DOHH2 (cell line): ENCODE results near the gene CSF1.

Source experiments
- H3F3A ChIP-seq: fragments of 200-600 bp; sonication (generic), shearing (Covaris generic); 2 replicates; pipeline ENCODE4 v1.6.0; 2016; ENCODE audit warnings: antibody characterized with exemption, mild to moderate bottlenecking; ENCODE audit not compliant: control insufficient read depth, insufficient read depth
- H3K27ac ChIP-seq: fragments of 200-600 bp; sonication (generic); 2 replicates; pipeline ENCODE4 v1.5.1; 2014; ENCODE audit warnings: low read depth, mild to moderate bottlenecking, low read length, moderate library complexity
- H3K27me3 ChIP-seq: fragments of 200-600 bp; sonication (generic); 2 replicates; pipeline ENCODE4 v1.6.1; 2014; ENCODE audit warnings: mild to moderate bottlenecking, low read length, mixed read lengths; ENCODE audit not compliant: control insufficient read depth
- H3K36me3 ChIP-seq: fragments of 200-600 bp; sonication (generic); 2 replicates; pipeline ENCODE4 v1.6.1; 2014; ENCODE audit warnings: mild to moderate bottlenecking, low read length, moderate library complexity, mixed read lengths; ENCODE audit not compliant: control insufficient read depth
- H3K4me1 ChIP-seq: fragments of 200-600 bp; sonication (generic); 2 replicates; pipeline ENCODE4 v1.6.1; 2014; ENCODE audit warnings: mild to moderate bottlenecking, low read length, mixed read lengths; ENCODE audit not compliant: control insufficient read depth
- H3K4me2 ChIP-seq: fragments of 200-600 bp; sonication (generic); 2 replicates; pipeline ENCODE4 v1.6.0; 2014; ENCODE audit warnings: mild to moderate bottlenecking, low read length, moderate library complexity
- H3K4me3 ChIP-seq: fragments of 200-600 bp; sonication (generic); 2 replicates; pipeline ENCODE4 v1.5.1; 2014; ENCODE audit warnings: mild to moderate bottlenecking, low read length, mixed read lengths
- H3K79me2 ChIP-seq: fragments of 200-600 bp; sonication (generic); 2 replicates; pipeline ENCODE4 v1.6.1; 2014; ENCODE audit warnings: mild to moderate bottlenecking, low read length, mixed read lengths; ENCODE audit not compliant: control insufficient read depth
- H3K9me2 ChIP-seq: fragments of 200-600 bp; sonication (generic); replicated peaks from 2 replicates; pipeline ENCODE4 v1.6.1; 2014; ENCODE audit warnings: mild to moderate bottlenecking, low read length, mixed read lengths; ENCODE audit not compliant: control insufficient read depth
- H3K9me3 ChIP-seq: fragments of 200-600 bp; sonication (generic); 2 replicates; pipeline ENCODE4 v1.6.1; 2014; ENCODE audit warnings: antibody characterized with exemption, low read length, mixed read lengths; ENCODE audit not compliant: control insufficient read depth, insufficient read depth
- H4K20me1 ChIP-seq: fragments of 200-600 bp; sonication (generic); 2 replicates; pipeline ENCODE4 v1.6.0; 2014; ENCODE audit warnings: low read depth, mild to moderate bottlenecking, antibody characterized with exemption, low read length, moderate library complexity; ENCODE audit not compliant: control insufficient read depth, insufficient read depth
- EZH2phosphoT487 ChIP-seq: fragments of 200-600 bp; sonication (generic); IDR thresholded peaks from 2 replicates; pipeline ENCODE4 v1.6.1; 2017; ENCODE audit warnings: borderline replicate concordance, mild to moderate bottlenecking, antibody characterized with exemption, low read length, moderate library complexity, mixed read lengths
- TF ChIP-seq, protein P1 (sequence below): fragments of 200-600 bp; sonication (generic); IDR thresholded peaks from one replicate; pipeline ENCODE4 v1.5.1; 2014; ENCODE audit warnings: antibody characterized with exemption, mild to moderate bottlenecking, low read depth, low read length; ENCODE audit not compliant: poor library complexity, severe bottlenecking

The CSF1 gene

DNA sequence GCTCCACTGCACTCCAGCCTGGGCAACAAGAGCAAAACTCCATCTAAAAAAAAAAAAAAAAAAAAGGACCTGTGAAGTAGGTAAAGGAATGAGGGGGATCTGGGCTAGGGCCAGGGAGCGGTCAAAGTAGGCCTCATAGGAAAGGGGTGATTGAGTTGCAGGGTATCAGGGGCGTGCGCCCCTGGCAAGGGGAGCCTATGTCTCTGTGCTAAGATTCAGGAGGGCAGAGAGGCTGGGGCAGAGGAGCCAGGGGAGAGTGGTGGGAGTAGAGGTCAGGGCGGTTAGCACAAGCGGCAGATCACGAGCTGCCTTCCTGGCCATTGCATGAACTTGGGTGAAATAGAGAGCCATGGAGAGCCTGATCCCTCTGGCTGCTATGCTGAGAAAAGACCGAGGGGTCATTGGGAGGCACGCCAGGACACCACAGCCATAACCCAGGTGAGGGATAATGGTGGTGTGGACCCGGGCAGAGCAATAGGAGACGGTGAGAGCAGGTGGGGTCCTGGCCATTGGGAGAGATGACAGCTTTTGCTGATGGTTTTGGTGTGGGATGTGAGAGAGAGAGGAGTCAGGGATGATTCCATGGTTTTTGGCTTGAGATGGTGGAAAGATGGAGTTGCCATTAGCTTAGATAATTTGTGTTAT lies 30.6 kb upstream of the CSF1 start:
- no peaks in the 10 kb centered on the region for H3F3A ChIP-seq
- no peaks in the 10 kb centered on the region for H4K20me1 ChIP-seq
- no peak overlapping the region for H3K4me3 ChIP-seq
- no peaks in the 10 kb centered on the region for H3K9me2 ChIP-seq
- no peak overlapping the region for H3K27ac ChIP-seq
- H3K4me2 ChIP-seq, result no peak overlapping the region
- H3K36me3 ChIP-seq, result no peaks in the 10 kb centered on the region
- no peaks in the 10 kb centered on the region for H3K4me1 ChIP-seq
- H3K79me2 ChIP-seq, result no peaks in the 10 kb centered on the region
- TF ChIP-seq, protein P1, sequence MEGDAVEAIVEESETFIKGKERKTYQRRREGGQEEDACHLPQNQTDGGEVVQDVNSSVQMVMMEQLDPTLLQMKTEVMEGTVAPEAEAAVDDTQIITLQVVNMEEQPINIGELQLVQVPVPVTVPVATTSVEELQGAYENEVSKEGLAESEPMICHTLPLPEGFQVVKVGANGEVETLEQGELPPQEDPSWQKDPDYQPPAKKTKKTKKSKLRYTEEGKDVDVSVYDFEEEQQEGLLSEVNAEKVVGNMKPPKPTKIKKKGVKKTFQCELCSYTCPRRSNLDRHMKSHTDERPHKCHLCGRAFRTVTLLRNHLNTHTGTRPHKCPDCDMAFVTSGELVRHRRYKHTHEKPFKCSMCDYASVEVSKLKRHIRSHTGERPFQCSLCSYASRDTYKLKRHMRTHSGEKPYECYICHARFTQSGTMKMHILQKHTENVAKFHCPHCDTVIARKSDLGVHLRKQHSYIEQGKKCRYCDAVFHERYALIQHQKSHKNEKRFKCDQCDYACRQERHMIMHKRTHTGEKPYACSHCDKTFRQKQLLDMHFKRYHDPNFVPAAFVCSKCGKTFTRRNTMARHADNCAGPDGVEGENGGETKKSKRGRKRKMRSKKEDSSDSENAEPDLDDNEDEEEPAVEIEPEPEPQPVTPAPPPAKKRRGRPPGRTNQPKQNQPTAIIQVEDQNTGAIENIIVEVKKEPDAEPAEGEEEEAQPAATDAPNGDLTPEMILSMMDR, result no peak
- TF ChIP-seq EZH2phosphoT487, result no peak
- peaks cover 10% of the 10 kb centered on the region for H3K27me3 ChIP-seq
- H3K9me3 ChIP-seq, result no peaks in the 10 kb centered on the region

DNA sequence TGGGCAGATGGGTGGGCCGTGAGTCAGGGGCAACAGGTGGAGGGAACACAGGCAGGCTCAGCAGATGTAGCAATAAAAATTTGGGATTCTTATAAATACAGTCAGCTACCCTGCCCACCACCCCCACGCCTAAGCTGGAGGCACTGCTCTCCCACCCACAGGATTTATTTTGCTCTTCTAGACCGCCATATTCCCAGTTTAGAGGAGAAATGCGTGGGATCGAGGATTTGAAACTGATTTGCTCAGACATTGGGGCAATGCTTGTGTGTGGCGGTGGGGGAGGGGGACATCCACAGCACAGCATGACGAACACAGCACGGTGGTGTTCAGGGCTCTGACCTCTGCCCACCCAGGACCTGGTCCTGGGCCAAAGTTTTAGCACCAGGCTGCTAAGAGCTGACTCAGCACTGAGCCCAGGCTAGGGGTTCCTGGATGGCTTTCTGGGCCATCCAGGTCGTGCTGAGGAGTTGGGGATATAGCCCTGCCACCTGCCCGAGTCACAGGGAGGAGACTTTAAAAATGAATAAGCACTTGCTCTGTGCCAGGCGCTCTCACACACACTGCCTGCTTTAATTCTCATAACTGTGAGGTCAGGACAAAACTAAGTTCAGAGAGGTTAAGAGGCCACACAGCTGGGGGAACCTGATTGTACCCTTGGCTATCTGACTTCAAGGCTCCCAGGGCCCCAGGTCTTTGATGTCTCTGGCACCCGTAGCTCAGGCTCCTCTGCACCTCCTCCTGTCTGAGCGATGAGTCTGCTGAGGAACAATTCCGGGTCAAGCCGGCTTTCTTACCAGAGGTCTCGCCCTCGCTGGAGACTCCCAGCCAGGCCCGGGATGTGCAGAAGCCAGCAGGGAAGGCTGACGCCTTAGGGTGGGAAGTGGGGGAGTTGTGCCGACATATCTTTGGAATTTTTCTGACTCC lies 29.4 kb upstream of the CSF1 start:
- Histone ChIP-seq H3F3A (no peaks in the 10 kb centered on the region), H3K4me2 (no peak overlapping the region), H3K27me3 (peaks cover 11% of the 10 kb centered on the region), H3K36me3 (no peaks in the 10 kb centered on the region), H3K79me2 (no peaks in the 10 kb centered on the region), H3K4me3 (no peak overlapping the region), H3K4me1 (no peaks in the 10 kb centered on the region), H4K20me1 (no peaks in the 10 kb centered on the region), H3K9me3 (no peaks in the 10 kb centered on the region), H3K9me2 (no peaks in the 10 kb centered on the region), H3K27ac (no peak overlapping the region)
- TF ChIP-seq EZH2phosphoT487, result no peak
- TF ChIP-seq, protein P1, result no peak

DNA sequence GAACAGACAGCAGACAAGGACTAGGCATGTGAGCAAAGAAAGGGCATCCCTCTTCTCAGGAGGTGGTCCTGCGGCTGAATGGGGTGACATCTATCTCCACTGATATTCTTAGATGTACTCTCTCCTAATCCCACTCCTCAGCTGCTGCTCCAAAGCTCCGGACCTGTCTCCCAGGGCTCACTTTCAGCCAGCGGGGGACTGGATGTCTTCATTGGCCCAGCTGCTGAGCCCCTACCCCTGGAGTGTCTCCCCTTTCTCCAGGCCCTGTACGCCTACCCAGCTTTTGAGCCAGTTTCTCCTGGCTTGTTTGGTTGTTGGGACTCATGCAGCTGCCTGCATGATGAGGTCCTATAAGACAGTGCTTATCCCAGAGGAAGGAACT lies 28.8 kb upstream of the CSF1 start:
- Histone ChIP-seq H3K79me2 (no peaks in the 10 kb centered on the region), H3K9me2 (no peaks in the 10 kb centered on the region), H3K27me3 (peaks cover 16% of the 10 kb centered on the region), H3K9me3 (no peaks in the 10 kb centered on the region), H3K4me3 (no peak overlapping the region), H3F3A (no peaks in the 10 kb centered on the region), H3K4me1 (peaks cover 4% of the 10 kb centered on the region; the same call in 1 of the 2 replicates), H3K36me3 (no peaks in the 10 kb centered on the region), H3K27ac (no peak overlapping the region), H4K20me1 (no peaks in the 10 kb centered on the region), H3K4me2 (no peak overlapping the region)
- TF ChIP-seq EZH2phosphoT487, result no peak
- TF ChIP-seq, protein P1, result no peak
